Fibroblast of mammary gland (primary cell): Measurements from ENCODE around the gene ATP1B3.
A peak's percentile ranks its signal among the peaks of the same experiment; 100 is the strongest.
"Not testable (repeated sequence)": the region's sequence is repeated elsewhere in the genome, so short reads cannot be mapped to it uniquely, and the experiment has no call there.

Source experiments
- DNase-seq: peaks from one replicate; pipeline ENCODE4 v3.0.0-alpha.2; 2010; ENCODE audit warnings: low read depth
- H3K4me3 ChIP-seq: 2 replicates; pipeline ENCODE4 v1.5.1; 2011; ENCODE audit warnings: low read depth, mild to moderate bottlenecking, low read length, moderate library complexity; ENCODE audit not compliant: control insufficient read depth
- CTCF ChIP-seq: conservative IDR thresholded peaks from 2 replicates; pipeline ENCODE4 v1.5.1; 2011; ENCODE audit warnings: low read depth, low read length, inconsistent platforms; ENCODE audit not compliant: control insufficient read depth, insufficient read depth

The ATP1B3 gene

GRCh38 chr3:141963301-141963700 is 86.9 kb downstream of the ATP1B3 start:
- no peak overlapping the region for H3K4me3 ChIP-seq
- TF ChIP-seq CTCF: no peak
- peak; percentile 7 for DNase-seq

GRCh38 chr3:141965471-141965870 is 89.0 kb downstream of the ATP1B3 start:
- no peak for TF ChIP-seq CTCF
- no peak overlapping the region for H3K4me3 ChIP-seq
- DNase-seq: no peak

- DNase-seq: no peak
- no peak for TF ChIP-seq CTCF
- no peak overlapping the region for H3K4me3 ChIP-seq
Observed at GRCh38 chr3:141969711-141970110, 93.3 kb downstream of the ATP1B3 start.

GRCh38 chr3:141971571-141971970 is 95.1 kb downstream of the ATP1B3 start:
- DNase-seq: no peak
- no peak for TF ChIP-seq CTCF
- no peak overlapping the region for H3K4me3 ChIP-seq

- TF ChIP-seq CTCF: no peak
- no peak overlapping the region for H3K4me3 ChIP-seq
- no peak for DNase-seq
Observed at GRCh38 chr3:141972399-141972798, 96.0 kb downstream of the ATP1B3 start.

GRCh38 chr3:141974777-141975176 is 98.3 kb downstream of the ATP1B3 start:
- not testable (repeated sequence) for H3K4me3 ChIP-seq, DNase-seq
